Measurements from ENCODE around the gene SLC25A42.
A peak's percentile ranks its signal among the peaks of the same experiment; 100 is the strongest.

Gene SLC25A42

GRCh38 chr19:19050731-19051130 lies 13.1 kb upstream of the SLC25A42 start:
- DNase-seq (ENCODE audit: low spot score), result no peak

GRCh38 chr19:19051478-19052213 lies 12.1 kb upstream of the SLC25A42 start:
- no peak for DNase-seq (ENCODE audit: low spot score)

DNA sequence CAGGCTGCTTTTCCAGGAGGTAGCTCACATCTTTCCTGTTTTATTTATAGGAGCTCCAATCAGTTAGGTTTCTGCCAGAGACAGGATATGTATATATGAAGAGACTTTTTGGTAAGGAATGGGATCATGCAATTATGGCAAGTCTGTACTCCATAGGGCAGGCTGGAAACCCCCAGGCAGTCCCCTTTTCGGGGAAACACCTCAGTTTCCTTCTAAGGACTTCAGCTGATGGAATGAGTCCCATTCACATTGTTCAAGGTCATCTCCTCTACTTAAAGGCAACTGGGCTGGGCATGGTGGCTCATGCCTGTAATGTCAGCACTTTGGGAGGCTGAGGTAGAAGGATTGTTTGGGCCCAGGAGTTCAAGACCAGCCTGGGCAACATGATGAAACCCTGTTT lies 10.9 kb upstream of the SLC25A42 start:
- no peak for DNase-seq (ENCODE audit: low spot score)

- peak; percentile 85 for DNase-seq (ENCODE audit: low spot score)
Measured at GRCh38 chr19:19053508-19054314, 10.1 kb upstream of the SLC25A42 start.

DNA sequence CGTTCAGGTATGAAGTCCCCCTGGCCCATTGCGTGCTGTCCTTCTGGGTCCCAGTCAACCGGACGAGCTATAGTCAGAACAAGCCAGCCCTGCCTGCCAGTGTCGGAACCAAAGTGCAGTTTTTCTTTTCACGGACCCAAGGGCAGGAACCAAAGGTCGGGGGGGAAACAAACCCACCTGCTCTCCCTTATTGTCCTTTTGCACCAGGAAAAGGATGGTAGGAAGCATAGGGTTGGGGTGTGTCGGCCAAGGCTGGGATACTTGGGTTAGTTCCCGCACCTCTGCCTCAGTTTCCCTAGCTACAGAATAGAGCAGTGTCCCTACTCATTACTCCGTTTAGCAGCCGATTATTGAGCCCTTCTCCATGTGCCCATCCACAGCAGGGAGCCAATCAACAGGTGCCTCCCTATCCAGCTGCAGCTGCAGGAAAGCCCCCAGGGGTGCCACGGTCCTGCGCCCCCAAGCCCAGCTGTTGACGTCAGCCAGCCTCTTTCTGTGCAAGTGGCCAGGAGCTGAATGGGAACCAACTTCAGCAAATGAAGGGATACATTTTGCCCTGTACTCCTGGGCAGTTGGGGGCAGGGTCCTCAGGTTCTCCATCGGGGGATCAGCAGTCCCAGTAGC lies 9.4 kb upstream of the SLC25A42 start:
- DNase-seq (ENCODE audit: low spot score), result no peak

DNA sequence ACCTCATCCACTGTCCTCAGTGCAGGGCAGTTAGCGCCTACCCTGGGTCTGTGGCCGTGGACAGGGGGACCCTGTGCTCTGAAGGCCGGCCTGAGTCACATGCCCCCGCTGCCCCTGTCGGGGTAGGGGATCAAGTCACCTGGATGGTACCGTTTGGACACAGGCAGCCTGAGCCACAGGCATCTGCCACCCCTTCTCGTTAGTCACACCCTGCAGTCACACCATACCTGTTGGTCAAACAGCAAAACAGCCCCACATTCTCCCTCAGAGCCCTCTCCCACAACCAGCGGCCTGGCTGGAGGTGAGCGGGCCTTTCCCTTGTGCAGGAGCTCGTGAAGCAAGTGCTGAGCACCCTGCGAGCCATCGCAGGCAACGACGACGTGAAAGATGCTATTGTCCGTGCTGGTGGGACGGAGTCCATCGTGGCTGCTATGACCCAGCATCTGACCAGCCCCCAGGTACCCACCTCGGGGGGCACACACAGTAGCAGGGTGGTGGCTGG lies 8.8 kb upstream of the SLC25A42 start:
- DNase-seq (ENCODE audit: low spot score), result no peak

- no peak for DNase-seq (ENCODE audit: low spot score)
Measured at GRCh38 chr19:19055701-19056100, 8.1 kb upstream of the SLC25A42 start.

- DNase-seq (ENCODE audit: low spot score), result no peak
Measured at GRCh38 chr19:19056636-19057275, 7.0 kb upstream of the SLC25A42 start.

DNA sequence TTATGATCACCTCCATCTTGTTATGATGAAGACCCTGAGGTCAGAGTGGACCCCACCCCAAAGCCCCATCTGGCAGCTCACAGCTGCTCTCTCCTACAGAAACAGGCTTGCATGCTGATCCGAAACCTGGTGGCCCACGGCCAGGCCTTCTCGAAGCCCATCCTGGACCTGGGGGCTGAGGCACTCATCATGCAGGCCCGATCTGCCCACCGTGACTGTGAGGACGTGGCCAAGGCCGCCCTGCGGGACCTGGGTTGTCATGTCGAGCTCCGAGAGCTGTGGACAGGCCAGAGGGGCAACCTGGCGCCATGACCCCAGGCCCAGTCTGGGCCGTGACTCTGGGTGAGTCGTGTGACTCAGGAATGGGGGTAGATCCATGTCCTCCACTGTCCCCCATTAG lies 6.5 kb upstream of the SLC25A42 start:
- DNase-seq (ENCODE audit: low spot score), result no peak

GRCh38 chr19:19057720-19058119 lies 6.1 kb upstream of the SLC25A42 start:
- no peak for DNase-seq (ENCODE audit: low spot score)

- peak; percentile 56 for DNase-seq (ENCODE audit: low spot score)
Measured at GRCh38 chr19:19059018-19059836, 4.6 kb upstream of the SLC25A42 start.

DNA sequence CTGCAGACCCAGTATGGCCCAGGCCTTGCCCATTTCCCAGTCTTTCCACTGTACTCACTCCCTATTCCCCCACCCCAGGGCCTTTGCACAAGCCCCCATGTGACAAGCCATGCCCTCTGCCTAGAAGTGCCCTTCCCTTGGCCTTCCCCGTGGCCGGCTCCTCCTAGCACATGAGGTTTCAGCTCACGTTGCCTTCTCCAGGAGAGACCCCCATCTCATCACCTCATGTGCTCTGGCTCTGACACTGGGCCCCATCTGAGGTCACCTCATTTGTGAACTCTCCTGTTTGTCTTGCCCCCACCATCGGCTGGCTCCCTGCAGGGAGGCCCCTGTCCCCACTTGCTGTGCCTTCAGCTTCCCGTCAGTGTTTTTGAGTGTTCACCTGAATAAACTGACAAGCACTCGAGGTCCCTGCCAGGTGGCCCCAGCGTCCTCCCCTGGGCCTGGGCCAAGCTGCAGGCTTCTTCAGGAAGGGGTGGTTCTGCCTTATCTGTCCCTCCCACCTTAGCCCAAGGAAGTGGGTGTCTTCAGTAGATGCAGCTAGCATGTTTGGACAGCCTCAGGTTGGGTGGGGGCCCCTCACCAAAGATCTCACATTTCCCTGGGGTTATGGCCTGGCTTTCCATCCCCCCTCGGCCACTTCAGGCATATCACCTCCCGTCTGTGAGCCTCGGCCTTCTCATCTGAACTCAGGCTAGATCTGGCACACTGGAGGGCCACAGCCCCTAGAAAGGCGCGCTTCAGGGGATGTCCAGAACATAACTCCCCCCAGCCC lies 3.8 kb upstream of the SLC25A42 start:
- peak; percentile 91 for DNase-seq (ENCODE audit: low spot score)

DNA sequence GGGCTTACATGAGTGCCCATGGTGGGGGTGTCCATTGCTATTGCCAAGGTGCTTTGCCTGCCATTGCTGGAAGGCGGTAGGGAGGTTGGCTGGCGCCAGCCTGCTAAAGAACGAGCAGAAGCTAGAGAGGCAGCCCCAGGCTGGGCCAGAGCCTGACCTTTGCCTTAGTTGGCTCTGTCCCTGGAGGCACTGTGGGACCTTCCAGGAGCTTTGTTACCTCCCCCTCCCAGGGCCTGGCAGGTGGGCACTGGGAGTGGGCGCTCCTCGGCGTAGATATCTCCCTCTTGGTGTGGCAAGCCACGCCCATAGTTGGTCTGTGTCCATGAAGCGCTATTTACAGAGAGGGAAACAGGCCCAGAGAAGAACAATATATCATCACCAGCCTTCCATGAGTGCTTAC lies 2.3 kb upstream of the SLC25A42 start:
- DNase-seq (ENCODE audit: low spot score), result peak; percentile 67

DNA sequence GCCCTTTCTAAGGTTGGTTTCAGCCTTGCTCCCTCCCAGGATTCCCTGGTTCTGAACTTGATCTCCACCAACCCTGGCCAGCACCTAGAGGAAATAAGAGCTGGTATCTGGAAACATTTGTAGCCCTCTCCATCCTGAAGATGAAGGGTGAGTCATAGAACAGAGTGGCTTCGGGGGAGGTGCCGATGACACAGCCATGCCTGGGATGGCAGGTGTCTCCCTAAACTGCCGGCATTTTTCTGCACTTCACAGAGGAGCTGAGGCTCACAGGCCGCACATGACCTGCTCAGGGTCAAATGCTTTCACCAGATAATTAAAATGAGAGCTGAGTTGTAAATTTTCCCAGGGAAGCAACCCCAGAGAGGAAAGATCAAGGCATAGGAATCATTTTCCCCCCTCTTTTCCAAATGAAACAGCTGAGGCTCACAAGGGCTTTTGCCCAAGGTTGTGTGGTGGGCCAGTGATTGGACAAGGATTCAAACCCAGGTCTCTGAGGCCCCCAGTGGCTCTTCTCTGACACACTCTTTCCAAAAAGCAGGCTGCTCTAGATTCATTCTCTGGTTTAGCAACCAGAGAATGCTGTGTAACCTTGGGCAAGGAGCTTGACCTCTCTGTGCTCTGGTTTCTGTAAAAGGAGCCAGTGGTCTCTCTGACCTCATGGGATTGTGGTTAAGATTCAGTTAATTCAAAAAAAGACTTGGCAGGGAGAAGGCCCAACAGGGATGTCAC lies 1.2 kb upstream of the SLC25A42 start:
- peak; percentile 74 for DNase-seq (ENCODE audit: low spot score)

GRCh38 chr19:19064098-19064722 lies 416 bp downstream of the SLC25A42 start:
- DNase-seq (ENCODE audit: low spot score), result no peak

- peak; percentile 32 for DNase-seq (ENCODE audit: low spot score)
Measured at GRCh38 chr19:19064811-19065745, 1.3 kb downstream of the SLC25A42 start.

DNA sequence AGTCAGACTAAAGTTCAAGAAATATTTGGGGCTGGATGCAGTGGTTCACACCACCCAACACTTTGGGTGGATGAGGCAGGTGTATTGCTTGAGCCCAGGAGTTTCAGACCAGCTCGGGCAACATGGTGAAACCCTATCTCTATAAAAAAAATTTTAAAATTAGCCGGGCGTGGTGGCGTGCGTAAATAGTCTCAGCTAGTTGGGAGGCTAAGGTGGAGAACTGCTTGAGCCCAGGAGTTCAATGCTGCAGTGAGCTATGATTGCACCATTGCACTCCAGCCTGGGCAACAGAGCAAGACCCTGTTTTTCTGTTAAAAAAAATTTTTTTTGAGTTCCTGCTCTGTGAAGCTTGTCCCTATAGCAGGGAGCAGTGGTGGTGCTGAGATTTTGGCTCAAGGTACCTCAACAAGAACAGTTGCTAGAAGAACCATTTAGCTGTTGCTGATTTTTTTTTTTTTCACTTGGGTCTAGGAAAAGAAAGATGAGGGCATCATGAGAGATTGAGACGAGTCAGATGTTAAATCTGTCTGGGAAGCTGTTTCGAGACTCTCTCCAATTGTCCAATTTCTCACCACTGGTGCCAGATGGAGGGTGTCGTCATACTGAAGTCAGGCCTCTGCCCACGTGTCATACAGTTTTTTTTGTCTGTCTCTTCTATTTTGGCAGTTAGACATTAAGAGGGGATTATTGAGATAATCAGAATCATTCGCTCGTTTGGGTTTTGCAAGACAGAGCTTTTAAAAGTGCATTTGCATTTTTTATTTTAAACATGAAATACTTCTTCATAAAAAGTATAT lies 3.7 kb downstream of the SLC25A42 start:
- DNase-seq (ENCODE audit: low spot score), result no peak
